ENCODE results near the gene MIXL1. TPM values are rescaled to one million over a fixed set of nuclear protein-coding genes. Genes with fewer than 3 reads are reported as not detected.
A peak's percentile ranks its signal among the peaks of the same experiment; 100 is the strongest.
"Not testable (repeated sequence)": the region's sequence is repeated elsewhere in the genome, so short reads cannot be mapped to it uniquely, and the experiment has no call there.

MIXL1 gene
- total RNA-seq (2014; rRNA removed; shearing (Covaris generic); ENCODE audit: low replicate concordance) = not detected in 2 replicates

DNA sequence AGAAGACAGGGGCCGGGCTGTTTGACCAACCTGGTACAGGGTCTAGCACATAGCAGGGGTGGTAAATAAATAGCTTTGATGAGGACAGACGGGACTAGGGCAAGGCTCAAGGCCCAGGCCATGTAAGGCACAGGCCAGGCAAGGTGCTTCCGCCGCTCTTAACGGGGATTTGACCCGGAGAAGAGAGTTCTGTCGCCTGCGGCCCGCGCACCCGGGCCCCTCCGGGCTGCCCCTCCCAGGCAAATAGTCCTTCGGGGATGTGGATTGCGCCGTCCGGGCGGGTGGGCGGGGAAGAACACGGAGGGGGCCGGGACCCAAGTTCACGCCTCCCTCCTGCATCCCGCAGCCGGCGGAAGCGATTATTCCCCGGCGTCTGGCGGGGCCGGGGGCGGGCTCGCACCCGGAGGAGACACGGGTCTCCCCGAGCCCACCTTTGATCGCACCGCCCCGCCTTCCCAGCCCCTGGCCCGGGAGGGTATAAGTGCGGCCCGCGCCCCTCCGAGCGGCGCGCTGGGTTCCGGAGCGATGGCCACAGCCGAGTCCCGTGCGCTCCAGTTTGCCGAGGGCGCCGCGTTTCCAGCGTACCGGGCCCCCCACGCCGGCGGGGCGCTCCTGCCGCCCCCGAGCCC is at the start of gene MIXL1:
Gene MIXL1, plus strand, starts transcription at position 508 of the 629 bp plus-strand sequence. Its CDS starts 18 bp downstream, at position 526.
- H3K27me3 ChIP-seq = no peaks in the 10 kb centered on the region
- peak within 1 kb of the TSS; percentile 36 for H3K4me3 ChIP-seq
- H3K36me3 ChIP-seq = no peaks in the 10 kb centered on the region
- DNase-seq = peak; percentile 21
- no peaks in the 10 kb centered on the region for H3K9me3 ChIP-seq

DNA sequence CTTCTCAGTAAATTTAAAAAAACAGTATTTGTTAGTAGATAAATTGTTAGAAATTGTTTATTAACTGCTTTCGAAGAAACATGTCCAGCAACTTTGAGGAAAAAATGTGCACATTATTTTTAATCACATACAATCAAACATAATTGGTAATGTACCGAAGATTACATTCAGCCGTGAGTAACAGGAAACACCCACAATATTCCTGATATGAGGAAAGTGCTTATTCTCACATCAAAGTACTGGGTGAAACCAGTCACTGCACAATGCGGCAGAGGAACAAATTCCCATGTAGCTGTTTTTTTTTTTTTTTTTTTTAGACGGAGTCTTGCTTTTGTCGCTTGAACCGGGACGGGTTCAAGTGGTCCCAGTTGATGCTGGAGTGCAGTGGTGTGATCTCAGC is 46.6 kb upstream of the MIXL1 start:
- Histone ChIP-seq H3K36me3 (peaks cover 45% of the 10 kb centered on the region), H3K9me3 (no peaks in the 10 kb centered on the region), H3K27me3 (no peaks in the 10 kb centered on the region), H3K4me3 (no peak overlapping the region)
- no peak for DNase-seq

DNA sequence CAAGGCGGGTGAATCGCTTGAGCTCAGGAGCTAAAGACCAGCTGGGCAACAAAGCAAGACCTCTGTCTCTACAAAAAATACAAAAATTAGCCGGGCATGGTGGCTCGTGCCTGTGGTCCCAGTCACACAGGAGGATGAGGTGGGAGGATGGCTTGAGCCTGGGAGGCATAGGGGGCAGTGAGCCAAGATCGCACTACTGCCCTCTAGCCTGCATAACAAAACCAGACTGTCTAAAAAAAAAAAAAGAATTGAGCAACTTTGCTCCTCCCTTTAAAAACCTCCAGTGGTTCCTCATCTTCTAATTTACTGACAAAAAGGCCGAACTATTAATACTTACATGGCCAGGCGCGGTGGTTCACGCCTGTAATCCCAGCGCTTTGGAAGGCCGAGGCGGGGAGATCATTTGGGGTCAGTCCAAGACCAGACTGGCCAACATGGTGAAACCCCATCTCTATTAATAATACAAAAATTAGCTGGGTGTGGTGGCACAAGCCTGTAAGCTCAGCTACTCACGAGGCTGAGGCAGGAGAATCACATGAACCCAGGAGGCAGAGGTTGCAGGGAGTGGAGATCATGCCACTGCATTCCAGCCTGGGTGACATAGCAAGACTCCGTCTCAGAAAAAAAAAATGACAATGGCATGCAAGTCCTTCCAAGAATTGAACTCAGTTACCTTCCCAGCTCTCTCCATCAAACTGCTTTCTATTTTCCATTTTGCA is 41.3 kb upstream of the MIXL1 start:
- Histone ChIP-seq H3K36me3 (peaks cover 50% of the 10 kb centered on the region), H3K4me3 (no peak overlapping the region), H3K9me3 (peaks cover 4% of the 10 kb centered on the region; the same call in 1 of the 2 replicates), H3K27me3 (no peaks in the 10 kb centered on the region)
- peak; percentile 61 for DNase-seq

DNA sequence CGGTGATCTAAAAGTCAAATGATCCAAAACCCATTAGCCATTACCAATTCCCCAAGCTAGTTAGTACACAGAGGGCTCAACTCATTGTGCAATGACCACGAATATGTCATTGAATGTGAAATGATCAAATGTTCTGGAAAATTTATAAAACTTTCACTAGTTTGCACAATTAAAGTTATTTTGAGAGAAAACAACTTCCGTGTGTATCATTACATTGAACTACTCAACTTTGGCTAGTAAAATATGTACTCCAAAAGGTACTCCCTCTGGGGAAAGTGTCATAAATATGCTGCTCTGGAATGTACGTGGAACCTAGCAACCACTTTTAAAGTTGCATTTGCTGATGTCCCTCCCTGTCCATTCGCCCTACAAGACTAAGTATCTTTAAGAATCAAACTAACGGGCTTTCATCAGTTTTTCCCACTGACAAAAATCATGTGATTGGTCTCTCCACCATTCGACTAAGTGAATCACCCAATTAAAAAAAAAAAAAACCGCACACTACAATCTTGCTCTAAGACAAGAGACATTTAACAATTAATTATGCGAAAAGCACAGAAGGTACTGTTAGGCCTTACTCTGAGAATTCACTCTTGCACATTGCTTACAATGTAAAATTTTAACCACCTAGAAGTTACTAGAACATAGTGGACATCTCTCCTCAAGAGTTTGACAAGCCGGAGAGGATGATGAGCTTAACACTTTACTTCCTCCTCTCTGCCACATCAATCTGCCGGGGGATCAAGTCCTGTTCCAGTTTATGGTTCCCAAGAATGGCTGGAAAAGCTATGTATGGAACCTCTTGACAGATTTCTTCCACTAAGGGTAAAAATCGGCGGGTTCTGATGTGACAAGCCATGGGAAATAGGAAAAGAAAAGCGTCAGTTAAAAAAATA is 38.1 kb upstream of the MIXL1 start:
- Histone ChIP-seq H3K36me3 (peaks cover 39% of the 10 kb centered on the region), H3K27me3 (no peaks in the 10 kb centered on the region), H3K9me3 (peaks cover 4% of the 10 kb centered on the region; the same call in 1 of the 2 replicates), H3K4me3 (peak overlapping the region; percentile 97)
- no peak for DNase-seq

DNA sequence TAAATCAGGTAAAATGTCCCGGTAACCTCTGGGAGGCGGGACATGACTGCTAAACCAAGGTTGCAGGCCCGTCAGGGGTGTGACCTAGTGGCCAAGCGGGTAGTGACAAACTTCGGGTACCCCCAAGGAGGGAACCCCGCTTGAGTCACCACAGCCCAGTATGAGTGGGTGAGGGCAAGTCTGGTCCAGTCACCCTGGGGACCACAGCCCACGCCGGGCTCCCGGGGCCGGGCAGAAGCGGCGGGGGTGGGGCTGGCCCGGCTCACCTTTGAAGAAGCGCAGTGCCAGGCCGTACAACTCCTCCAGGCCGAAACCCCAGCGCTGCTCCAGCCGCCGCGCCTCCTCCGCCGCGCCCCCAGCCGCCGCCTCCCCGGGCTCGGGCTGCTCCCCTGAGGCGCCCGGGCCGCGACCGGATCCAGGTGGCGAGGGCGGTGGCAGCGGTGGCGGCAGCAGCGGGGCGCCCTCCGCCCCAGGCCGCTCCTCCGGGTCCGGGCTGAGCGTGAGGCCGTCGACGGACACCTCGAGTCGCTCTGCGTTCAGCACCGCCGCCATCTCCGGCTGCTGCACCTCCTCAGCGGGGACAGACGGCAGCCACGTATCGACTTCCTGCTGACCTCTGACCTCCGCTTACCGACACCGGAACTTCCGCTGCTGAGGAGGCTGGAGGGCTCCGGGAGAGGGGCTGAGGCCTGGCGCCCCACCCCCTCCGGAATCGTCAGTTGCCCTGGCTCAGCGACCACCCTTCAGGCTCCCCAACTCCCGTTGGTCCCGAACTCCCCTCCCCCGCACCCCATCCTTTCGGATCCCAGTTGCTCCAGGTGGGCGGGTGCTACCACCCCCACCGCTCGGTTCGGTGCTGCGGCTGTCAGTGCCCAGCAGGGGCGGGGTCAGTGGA is 37.1 kb upstream of the MIXL1 start, which contains the start of gene ACBD3:
Gene ACBD3, minus strand, starts transcription at position 618 of the 895 bp plus-strand sequence. Its CDS starts 66 bp downstream, at position 552.
- peak; percentile 94 for DNase-seq
- Histone ChIP-seq H3K36me3 (peaks cover 31% of the 10 kb centered on the region), H3K27me3 (no peaks in the 10 kb centered on the region), H3K9me3 (peaks cover 4% of the 10 kb centered on the region; the same call in 1 of the 2 replicates), H3K4me3 (peak within 1 kb of the TSS; percentile 97)

DNA sequence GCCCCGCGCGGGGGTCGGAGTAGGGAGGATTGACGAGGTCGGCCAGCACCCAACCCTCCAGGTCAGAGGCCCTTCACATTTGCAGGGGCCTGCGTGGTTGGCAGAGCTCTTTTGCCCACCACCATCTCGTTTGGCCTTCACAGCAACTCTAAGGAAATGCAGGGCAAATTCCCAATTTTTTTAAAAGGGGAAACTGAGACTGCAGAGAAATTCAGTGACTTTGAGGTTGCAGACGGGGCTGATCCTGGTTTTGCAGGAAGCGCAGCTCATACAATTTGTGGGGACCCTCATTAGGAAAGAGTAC is 36.5 kb upstream of the MIXL1 start:
- peaks cover 4% of the 10 kb centered on the region; the same call in 1 of the 2 replicates for H3K9me3 ChIP-seq
- DNase-seq = no peak

DNA sequence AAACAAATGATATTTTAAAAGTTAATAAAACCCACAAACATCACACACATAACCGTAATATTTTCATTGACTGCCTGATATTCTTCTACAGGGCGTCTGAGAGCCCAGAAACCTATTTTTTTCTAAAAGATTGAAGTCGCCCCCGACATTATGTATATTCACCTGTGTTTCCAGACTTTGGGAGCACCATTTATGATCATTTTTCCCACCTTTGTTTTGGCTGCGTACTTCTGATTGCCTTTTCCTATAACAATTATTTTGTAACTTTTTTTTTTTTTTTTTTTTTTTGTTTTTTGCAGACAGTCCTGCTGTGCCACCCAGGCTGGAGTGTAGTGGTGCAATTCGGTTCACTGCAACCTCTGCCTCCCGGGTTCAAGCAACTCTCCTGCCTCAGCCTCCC is 36.1 kb upstream of the MIXL1 start:
- H3K36me3 ChIP-seq = peaks cover 21% of the 10 kb centered on the region
- peak overlapping the region; percentile 97 for H3K4me3 ChIP-seq
- H3K27me3 ChIP-seq = no peaks in the 10 kb centered on the region
- peaks cover 4% of the 10 kb centered on the region; the same call in 1 of the 2 replicates for H3K9me3 ChIP-seq
- DNase-seq = no peak

More for the DNA sequence above, 36.5 kb upstream of the MIXL1 start:
- no peaks in the 10 kb centered on the region for H3K27me3 ChIP-seq
- peaks cover 25% of the 10 kb centered on the region for H3K36me3 ChIP-seq
- H3K4me3 ChIP-seq = peak overlapping the region; percentile 97

DNA sequence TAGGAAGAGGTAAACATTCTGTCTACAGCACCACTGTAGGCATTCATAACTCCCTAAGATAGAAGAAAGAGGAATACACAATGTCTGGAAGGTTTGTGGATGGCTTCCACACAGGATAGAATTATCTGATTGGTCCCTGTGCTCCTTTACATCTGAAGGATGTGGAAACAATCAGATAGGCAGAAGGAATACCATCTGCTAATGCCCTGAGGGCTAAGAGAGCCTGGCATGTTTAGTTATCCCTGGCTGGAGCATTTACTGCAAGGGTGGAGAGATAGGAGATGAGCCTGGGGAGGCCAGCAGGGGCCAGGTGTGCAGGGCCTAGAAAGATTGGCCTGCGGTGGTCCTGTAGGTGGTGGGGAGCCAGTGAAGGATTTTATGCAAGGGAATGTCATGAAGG is 28.3 kb upstream of the MIXL1 start:
- Histone ChIP-seq H3K4me3 (no peak overlapping the region), H3K9me3 (no peaks in the 10 kb centered on the region), H3K27me3 (no peaks in the 10 kb centered on the region), H3K36me3 (no peaks in the 10 kb centered on the region)
- no peak for DNase-seq

DNA sequence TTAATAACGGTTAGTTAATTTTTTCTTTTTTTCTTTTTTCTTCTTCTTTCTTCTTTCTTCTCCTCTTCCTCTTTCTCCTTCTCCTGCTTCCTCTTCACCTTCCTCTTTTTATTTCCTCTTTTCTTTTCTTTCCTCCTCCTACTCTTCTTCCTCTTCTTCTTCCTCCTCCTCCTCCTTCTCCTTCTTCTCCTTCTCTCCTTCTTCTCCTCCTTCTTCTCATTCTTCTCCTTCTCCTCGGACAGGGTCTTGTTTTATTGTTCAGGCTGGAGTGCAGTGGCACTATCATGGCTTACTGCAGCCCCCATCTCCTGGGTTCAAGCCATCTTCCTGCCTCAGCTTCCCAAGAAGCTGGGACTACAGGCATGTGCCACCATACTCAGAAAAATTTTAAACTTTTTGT is 23.5 kb upstream of the MIXL1 start:
- H3K27me3 ChIP-seq = peaks cover 3% of the 10 kb centered on the region; the same call in 1 of the 2 replicates
- H3K9me3 ChIP-seq = no peaks in the 10 kb centered on the region
- no peak for DNase-seq
- H3K36me3 ChIP-seq = no peaks in the 10 kb centered on the region
- no peak overlapping the region for H3K4me3 ChIP-seq

DNA sequence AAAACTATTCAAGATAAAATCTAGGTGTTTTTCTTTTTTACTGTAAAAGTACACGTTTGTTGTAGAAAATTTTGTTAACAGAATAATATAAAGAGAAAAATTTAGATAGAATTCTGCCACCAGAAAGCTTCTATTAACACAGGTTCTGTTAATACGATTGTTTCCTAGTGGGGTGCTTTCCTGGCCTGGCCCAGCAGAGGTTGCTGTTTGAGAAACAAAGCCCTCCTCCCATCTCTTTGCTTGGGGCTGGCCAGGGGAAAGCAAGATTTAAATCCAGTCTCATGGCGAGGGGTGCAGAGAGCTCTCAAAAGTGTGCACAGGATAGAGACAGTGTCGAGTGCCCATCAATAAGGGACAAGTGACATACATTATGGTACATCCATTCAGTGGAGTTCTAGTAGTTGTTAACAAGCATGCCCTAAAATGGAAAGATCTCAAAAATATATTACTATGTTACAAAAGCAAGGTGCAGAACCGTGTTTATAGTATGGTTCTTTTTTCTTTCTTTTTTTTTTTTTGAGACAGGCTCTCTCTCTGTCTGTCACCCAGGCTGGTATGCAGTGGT is 22.4 kb upstream of the MIXL1 start:
- DNase-seq = peak; percentile 13
- Histone ChIP-seq H3K36me3 (no peaks in the 10 kb centered on the region), H3K4me3 (no peak overlapping the region), H3K9me3 (no peaks in the 10 kb centered on the region), H3K27me3 (peaks cover 3% of the 10 kb centered on the region; the same call in 1 of the 2 replicates)

DNA sequence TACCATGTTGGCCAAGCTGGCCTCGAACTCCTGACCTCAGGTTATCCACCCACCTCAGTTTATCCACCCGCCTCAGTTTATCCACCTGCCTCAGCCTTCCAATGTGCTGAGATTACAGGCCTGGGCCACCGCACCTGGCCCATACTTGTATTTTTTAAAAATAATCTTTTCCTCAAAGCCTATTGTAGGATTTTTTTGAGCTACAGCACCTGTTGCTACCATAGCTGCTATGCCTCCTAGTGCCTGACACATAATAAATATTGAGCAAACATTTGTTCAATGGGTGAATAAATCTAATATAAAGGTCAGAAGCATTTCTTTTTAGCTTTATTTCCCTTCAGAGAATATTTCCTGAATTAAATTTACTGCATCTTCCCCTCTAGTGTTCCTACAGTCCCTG is 21.2 kb upstream of the MIXL1 start:
- Histone ChIP-seq H3K4me3 (no peak overlapping the region), H3K9me3 (no peaks in the 10 kb centered on the region), H3K27me3 (peaks cover 3% of the 10 kb centered on the region; the same call in 1 of the 2 replicates), H3K36me3 (no peaks in the 10 kb centered on the region)
- DNase-seq = no peak

DNA sequence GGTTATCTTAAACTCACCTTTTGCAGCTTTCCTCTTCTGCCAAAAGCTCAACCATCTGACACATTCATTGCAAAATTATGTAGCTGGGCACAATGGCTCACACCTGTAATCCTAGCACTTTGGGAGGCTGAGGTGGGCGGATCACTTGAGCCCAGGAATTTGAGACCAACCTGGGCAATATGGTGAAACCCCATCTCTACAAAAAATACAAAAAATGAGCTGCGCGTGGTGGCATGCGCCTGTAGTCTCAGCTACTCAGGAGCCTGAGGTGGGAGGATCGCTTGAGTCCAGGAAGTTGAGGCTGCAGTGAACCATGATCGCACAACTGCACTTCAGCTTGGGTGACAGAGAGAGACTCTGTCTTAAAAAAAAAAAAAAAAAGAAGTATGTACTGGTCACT is 20.8 kb upstream of the MIXL1 start:
- DNase-seq, H3K9me3 ChIP-seq, H3K27me3 ChIP-seq, H3K36me3 ChIP-seq, H3K4me3 ChIP-seq: not testable (repeated sequence)

DNA sequence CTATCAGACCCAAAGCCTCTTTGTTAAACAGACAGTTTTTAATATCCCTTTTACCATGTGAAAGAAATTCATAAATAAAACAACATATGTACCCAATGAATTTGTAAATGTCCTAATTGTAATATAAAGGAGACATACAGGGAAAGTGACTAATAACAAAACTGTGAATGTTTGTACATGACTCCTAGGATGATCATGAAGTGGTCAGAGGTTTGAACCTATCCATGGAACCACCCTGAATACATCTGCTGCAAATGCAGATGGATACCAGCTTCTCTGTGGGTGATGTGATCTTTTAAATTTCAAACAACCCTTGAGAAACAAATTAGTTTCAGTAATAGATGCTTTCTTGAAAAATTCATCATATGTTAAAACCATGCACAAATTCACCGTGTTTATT is 20.2 kb upstream of the MIXL1 start:
- no peak for DNase-seq
- Histone ChIP-seq H3K4me3 (no peak overlapping the region), H3K9me3 (no peaks in the 10 kb centered on the region), H3K36me3 (no peaks in the 10 kb centered on the region), H3K27me3 (peaks cover 3% of the 10 kb centered on the region; the same call in 1 of the 2 replicates)

DNA sequence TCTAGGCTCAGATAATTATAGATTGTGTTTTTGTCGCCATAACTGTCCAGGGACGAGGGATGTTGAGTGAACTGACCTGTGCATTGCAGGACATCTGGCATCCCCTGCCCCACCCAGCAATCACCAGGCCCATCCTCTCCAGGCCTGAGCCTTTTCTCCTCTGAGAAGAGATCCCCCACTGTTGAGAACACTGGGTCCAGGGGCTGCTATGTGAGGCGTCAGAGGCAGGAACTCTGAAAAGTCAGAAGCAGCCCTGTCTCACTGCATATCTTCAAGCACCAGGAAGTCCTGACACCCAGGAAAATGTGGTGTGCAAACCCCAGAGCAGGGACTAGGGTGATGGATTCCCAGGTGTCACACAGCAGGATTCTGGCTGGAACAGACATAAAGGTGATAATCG is 19.8 kb upstream of the MIXL1 start:
- H3K27me3 ChIP-seq = peaks cover 3% of the 10 kb centered on the region; the same call in 1 of the 2 replicates
- DNase-seq = no peak
- no peaks in the 10 kb centered on the region for H3K9me3 ChIP-seq
- H3K4me3 ChIP-seq = no peak overlapping the region
- H3K36me3 ChIP-seq = no peaks in the 10 kb centered on the region

DNA sequence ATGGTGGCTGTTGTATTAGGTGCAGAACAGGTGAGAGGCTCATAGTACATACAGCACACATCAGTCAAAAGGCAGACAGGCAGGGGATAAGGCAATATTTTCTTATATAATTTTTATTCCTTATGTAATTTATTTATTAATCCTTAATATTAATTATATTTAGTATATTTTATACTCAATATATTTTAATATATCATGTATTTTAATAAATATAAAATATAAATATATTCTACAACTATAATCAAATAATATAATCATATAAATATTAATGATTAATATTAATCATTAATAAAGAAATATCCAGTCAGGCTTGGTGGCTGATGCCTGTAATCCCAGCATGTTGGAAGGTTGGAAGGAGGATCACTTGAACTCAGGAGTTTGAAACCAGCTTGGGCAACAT is 19.3 kb upstream of the MIXL1 start:
- peaks cover 3% of the 10 kb centered on the region; the same call in 1 of the 2 replicates for H3K27me3 ChIP-seq
- H3K4me3 ChIP-seq = no peak overlapping the region
- H3K9me3 ChIP-seq = no peaks in the 10 kb centered on the region
- DNase-seq = no peak
- no peaks in the 10 kb centered on the region for H3K36me3 ChIP-seq

DNA sequence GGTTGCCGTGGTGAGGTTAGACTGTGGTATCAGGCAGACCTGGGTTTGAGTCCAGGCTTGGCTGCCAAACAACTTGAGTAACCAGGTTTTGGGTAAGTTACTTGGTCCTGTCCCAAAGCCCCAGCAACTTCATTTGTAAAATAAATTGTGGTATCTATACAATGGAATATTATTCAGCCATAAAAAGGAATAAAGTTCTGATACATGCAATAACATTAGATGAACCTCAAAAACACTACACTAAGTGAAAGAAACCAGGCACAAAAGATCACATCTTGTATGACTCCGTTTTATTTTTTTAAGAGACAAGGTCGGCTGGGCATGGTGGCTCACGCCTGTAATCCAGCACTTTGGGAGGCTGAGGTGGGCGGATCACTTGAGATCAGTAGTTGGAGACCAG is 16.4 kb upstream of the MIXL1 start:
- Histone ChIP-seq H3K4me3 (no peak overlapping the region), H3K36me3 (no peaks in the 10 kb centered on the region), H3K27me3 (no peaks in the 10 kb centered on the region), H3K9me3 (no peaks in the 10 kb centered on the region)
- no peak for DNase-seq
